22Rv1 (cell line): ENCODE data around the gene ZNF83.

Source experiments
- H3K27ac ChIP-seq: fragments of 450-650 bp; 2 replicates; pipeline ENCODE4 v1.5.1; 2017
- ZFX ChIP-seq: fragments of 450-650 bp; IDR thresholded peaks from 2 replicates; pipeline ENCODE4 v1.6.1; 2017; ENCODE audit warnings: antibody characterized with exemption, borderline replicate concordance
- TF ChIP-seq, protein P1 (sequence below): fragments of 450-650 bp; IDR thresholded peaks from 2 replicates; pipeline ENCODE4 v1.5.1; 2017; ENCODE audit warnings: mild to moderate bottlenecking

Gene ZNF83

GRCh38 chr19:52566588-52566987, 71.6 kb downstream of the ZNF83 start:
- TF ChIP-seq ZFX = no peak
- TF ChIP-seq, protein P1, sequence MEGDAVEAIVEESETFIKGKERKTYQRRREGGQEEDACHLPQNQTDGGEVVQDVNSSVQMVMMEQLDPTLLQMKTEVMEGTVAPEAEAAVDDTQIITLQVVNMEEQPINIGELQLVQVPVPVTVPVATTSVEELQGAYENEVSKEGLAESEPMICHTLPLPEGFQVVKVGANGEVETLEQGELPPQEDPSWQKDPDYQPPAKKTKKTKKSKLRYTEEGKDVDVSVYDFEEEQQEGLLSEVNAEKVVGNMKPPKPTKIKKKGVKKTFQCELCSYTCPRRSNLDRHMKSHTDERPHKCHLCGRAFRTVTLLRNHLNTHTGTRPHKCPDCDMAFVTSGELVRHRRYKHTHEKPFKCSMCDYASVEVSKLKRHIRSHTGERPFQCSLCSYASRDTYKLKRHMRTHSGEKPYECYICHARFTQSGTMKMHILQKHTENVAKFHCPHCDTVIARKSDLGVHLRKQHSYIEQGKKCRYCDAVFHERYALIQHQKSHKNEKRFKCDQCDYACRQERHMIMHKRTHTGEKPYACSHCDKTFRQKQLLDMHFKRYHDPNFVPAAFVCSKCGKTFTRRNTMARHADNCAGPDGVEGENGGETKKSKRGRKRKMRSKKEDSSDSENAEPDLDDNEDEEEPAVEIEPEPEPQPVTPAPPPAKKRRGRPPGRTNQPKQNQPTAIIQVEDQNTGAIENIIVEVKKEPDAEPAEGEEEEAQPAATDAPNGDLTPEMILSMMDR = no peak
- H3K27ac ChIP-seq = no peak overlapping the region

DNA sequence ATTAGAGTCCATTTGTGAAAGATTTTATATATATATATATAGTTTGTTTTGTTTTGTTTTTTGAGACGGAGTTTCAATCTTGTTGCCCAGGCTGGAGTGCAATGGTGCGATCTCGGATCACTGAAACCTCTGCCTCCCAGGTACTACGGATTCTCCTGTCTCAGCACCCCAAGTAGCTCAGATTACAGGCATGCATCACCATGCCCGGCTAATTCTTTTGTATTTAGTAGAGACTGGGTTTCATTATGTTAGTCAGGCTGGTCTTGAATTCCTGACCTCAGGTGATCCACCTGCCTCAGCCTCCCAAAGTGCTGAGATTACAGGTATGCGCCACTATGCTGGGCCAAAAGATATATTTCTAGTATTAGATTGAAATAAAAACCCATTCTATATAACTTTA, 72.0 kb downstream of the ZNF83 start:
- TF ChIP-seq, protein P1 = no peak
- TF ChIP-seq ZFX = no peak
- H3K27ac ChIP-seq = no peak overlapping the region
